ENCODE results near the gene TEX54.

DNA sequence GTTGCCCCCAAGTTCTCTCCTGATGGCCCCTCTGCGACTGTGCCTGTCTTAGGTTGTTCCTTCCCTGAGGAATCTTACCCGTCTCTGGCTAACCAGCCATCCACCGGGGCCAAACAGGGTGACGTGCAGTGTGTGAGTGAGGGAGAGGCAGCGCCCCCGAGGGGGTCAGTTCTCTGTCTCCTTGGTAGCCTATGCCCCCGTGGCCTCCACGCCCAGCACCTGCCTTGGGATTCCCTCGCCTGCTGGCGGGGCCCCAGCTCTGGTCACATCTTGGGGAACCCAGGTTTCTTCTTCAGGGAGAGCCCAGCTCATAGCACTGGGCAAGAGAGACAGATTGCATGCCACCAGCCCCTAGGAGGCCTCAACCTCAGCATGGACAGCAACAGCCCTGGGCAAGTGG is 33.2 kb downstream of the TEX54 start:
- no peak for TF ChIP-seq CTCF (tag by site-specific recombination; IDR thresholded peaks at IDR 0.05)
- no peak for TF ChIP-seq ZNF830 (tag by site-specific recombination; IDR thresholded peaks at IDR 0.05; ENCODE audit: low read depth)
- TF ChIP-seq ZNF350 (tag by site-specific recombination; IDR thresholded peaks at IDR 0.05), result no peak
- no peak for TF ChIP-seq ZNF394 (tag by site-specific recombination; IDR thresholded peaks at IDR 0.05; ENCODE audit: borderline replicate concordance)
- TF ChIP-seq REST (tag by site-specific recombination; IDR thresholded peaks at IDR 0.05), result no peak
- TF ChIP-seq ZNF18 (tag by site-specific recombination; IDR thresholded peaks at IDR 0.05), result no peak

All from HEK293 (cell line).